GM12865 (cell line): ENCODE results near the gene FSHR.

ENCODE experiments used
- DNase-seq: peaks from one replicate; pipeline ENCODE4 v3.0.0; 2010; ENCODE audit warnings: low read depth
- H3K4me3 ChIP-seq: 2 replicates; pipeline ENCODE4 v1.5.1; 2011; ENCODE audit warnings: mild to moderate bottlenecking, low read depth, low read length, control low read depth
- CTCF ChIP-seq: IDR thresholded peaks from 2 replicates; pipeline ENCODE4 v1.5.1; 2011; ENCODE audit warnings: low read length, control low read depth, low read depth, inconsistent platforms; ENCODE audit not compliant: insufficient read depth; ENCODE audit errors: missing control alignments

FSHR gene

GRCh38 chr2:48982887-48983435 lies 171.4 kb downstream of the FSHR start:
- no peak for TF ChIP-seq CTCF
- no peak for DNase-seq
- no peak overlapping the region for H3K4me3 ChIP-seq

DNA sequence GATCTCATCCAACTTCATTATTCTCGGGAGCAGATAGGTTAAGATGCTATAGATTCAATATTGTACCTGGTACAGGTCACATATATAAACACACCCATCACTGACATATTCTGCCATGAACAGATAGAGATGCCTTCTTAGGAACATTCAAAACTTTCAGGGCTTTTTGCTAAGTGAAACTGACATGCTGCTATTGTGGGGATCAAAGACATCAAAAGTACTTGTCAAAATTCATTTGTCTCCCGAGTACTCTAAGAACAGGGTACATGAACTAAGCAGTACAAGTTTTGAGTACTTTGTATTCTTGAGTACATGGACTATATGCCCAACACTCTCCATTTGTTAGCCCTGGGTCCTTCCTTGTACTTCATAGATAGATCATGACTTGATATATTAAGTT lies 173.5 kb downstream of the FSHR start:
- no peak overlapping the region for H3K4me3 ChIP-seq
- no peak for TF ChIP-seq CTCF
- no peak for DNase-seq

- H3K4me3 ChIP-seq: no peak overlapping the region
- no peak for DNase-seq
- TF ChIP-seq CTCF: no peak
Measured at GRCh38 chr2:48979691-48980090, 174.6 kb downstream of the FSHR start.

- H3K4me3 ChIP-seq: no peak overlapping the region
- DNase-seq: no peak
- no peak for TF ChIP-seq CTCF
Measured at GRCh38 chr2:48978131-48978530, 176.2 kb downstream of the FSHR start.

- no peak overlapping the region for H3K4me3 ChIP-seq
- TF ChIP-seq CTCF: no peak
- DNase-seq: no peak
Measured at GRCh38 chr2:48971801-48972200, 182.5 kb downstream of the FSHR start.

- no peak for DNase-seq
- H3K4me3 ChIP-seq: no peak overlapping the region
- no peak for TF ChIP-seq CTCF
Measured at GRCh38 chr2:48968011-48968410, 186.3 kb downstream of the FSHR start.

DNA sequence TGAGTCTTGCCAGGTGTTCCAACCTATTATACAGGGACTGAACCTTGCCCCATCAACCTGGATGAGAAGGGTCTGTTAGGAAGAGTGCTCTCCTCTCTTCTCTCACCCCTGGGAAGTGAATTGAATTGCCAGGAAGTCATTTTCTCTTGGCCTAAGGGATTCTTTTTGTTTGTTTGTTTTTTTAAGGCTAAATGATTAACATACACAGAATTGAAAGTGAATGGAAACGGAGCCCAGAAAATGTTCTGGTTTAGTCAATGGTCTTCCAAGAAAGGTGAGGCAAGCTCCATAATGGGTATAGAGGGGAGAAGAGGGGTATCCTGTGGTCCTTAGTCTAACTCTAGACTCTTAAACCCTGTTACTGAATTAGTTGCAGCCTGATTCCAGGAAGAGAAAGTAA lies 189.1 kb downstream of the FSHR start:
- TF ChIP-seq CTCF: no peak
- no peak for DNase-seq

More for the DNA sequence above, 189.1 kb downstream of the FSHR start:
- no peak overlapping the region for H3K4me3 ChIP-seq
